Naive thymus-derived CD8-positive, alpha-beta T cell (primary cell): Measurements from ENCODE around the gene KCND1. TPM values are rescaled to one million over a fixed set of nuclear protein-coding genes. Genes with fewer than 3 reads are reported as not detected.

Source experiments
- ATAC-seq, 2 donors: fragments of 150-1000 bp; cut with Tn5 transposase in 1 of 2; sonication (Bioruptor Pico), chemical (Tn5 transposase) in 1 of 2; 1 replicate in 1 of 2; 2 replicates in 1 of 2; pipeline ENCODE4 v1.10.0; 2021; ENCODE audit warnings: mild to moderate bottlenecking in 2 of 2, moderate library complexity in 2 of 2
- POLR2A ChIA-PET: fragments of 350-600 bp; sonication (Branson Sonifier 250); formaldehyde crosslinking; loops from one replicate; lab custom pipeline; 2021; ENCODE audit warnings: antibody characterized with exemption; lab: Charles Lee
- DNase-seq, 10 donors: peaks; one replicate each; pipeline versions ENCODE4 v3.0.0 to v3.0.0-alpha.2; 2020 to 2022
- H3K27ac Mint-ChIP-seq, 10 donors: one replicate each; pipeline ENCODE4 v1.8.0; 2020 to 2022; ENCODE audit warnings: mild to moderate bottlenecking in 10 of 10, mixed read lengths in 10 of 10, moderate library complexity in 4 of 10, inconsistent platforms in 1 of 10
- H3K27me3 Mint-ChIP-seq, 5 donors: one replicate each; pipeline ENCODE4 v1.8.0; 2021 to 2022; ENCODE audit warnings: mixed read lengths in 5 of 5
- H3K36me3 Mint-ChIP-seq, 3 donors: one replicate each; pipeline ENCODE4 v1.8.0; 2020 to 2022; ENCODE audit warnings: mixed read lengths in 3 of 3, mild to moderate bottlenecking in 2 of 3, inconsistent platforms in 1 of 3
- H3K4me1 Mint-ChIP-seq, 4 donors: one replicate each; pipeline ENCODE4 v1.8.0; 2021 to 2022; ENCODE audit warnings: mixed read lengths in 4 of 4
- H3K4me3 Mint-ChIP-seq, 10 donors: one replicate each; pipeline ENCODE4 v1.8.0; 2020 to 2022; ENCODE audit warnings: mild to moderate bottlenecking in 10 of 10, mixed read lengths in 10 of 10, moderate library complexity in 6 of 10, inconsistent platforms in 1 of 10
- H3K9me3 Mint-ChIP-seq, 9 donors: one replicate each; pipeline ENCODE4 v1.8.0; 2020 to 2022; ENCODE audit warnings: mixed read lengths in 9 of 9, mild to moderate bottlenecking in 3 of 9, inconsistent platforms in 1 of 9, moderate library complexity in 1 of 9
- polyA plus RNA-seq, 3 donors: library from polyadenylated mRNA; unstranded; fragments of 300-500 nt; fragmentation: Illumina TruSeq; gene quantifications; one replicate each; pipeline ENCODE4 v1.2.3, GENCODE V29; 2021
- total RNA-seq, 8 experiments: library from RNA in 2 of 8; stranded (reverse) in 2 of 8; gene quantifications; one replicate each; pipeline ENCODE4 v1.2.3 and lab custom pipeline; 2021 to 2026

Gene KCND1
- total and polyA plus RNA-seq, 5 experiments from 2014 or later = 0.06 to 1.7 (median 0.85) TPM; not detected in 1

- H3K4me1 Mint-ChIP-seq = peaks cover 18 to 66% (median 44%) of the 10 kb centered on the region in 4 donors
- H3K36me3 Mint-ChIP-seq = peaks cover 11 to 61% (median 24%) of the 10 kb centered on the region in 3 donors
- peak overlapping the region; percentile 87 to 99 (median 97) for H3K27ac Mint-ChIP-seq
- ATAC-seq (peak; percentile 21 to 25), DNase-seq (peak in 6 of 10 donors; percentile 25 to 71 (median 46))
- H3K27me3 Mint-ChIP-seq = peaks cover 0 to 2% (median 0%) of the 10 kb centered on the region in 5 donors
- no peaks in the 10 kb centered on the region for H3K9me3 Mint-ChIP-seq
- POLR2A ChIA-PET = interaction anchor here (0.6 to 11.5 kb wide), 9 partner anchors 8 to 38 kb away, joined by 3 to 276 read pairs (median 7); partner anchors contain the start of genes OTUD5, PQBP1 and TIMM17B
- peak overlapping the region; percentile 95 to 99 (median 98) for H3K4me3 Mint-ChIP-seq
These were observed 52.2 kb downstream of the KCND1 start for GRCh38 chrX:48919360-48919841.

GRCh38 chrX:48918643-48919340 lies 52.9 kb downstream of the KCND1 start, which contains the start of gene PIM2:
TSS of gene PIM2 (minus strand) at chrX:48919024. CDS start at chrX:48918834, 190 bp downstream.
- POLR2A ChIA-PET = interaction anchor here (0.6 to 11.5 kb wide), 9 partner anchors 8 to 287 kb away, joined by 3 to 276 read pairs (median 7); partner anchors contain the start of genes OTUD5, PQBP1 and TIMM17B
- Mint-ChIP-seq H3K9me3 (no peaks in the 10 kb centered on the region), H3K4me3 (peak within 1 kb of the TSS; percentile 95 to 99 (median 98)), H3K27me3 (peaks cover 0 to 2% (median 0%) of the 10 kb centered on the region in 5 donors), H3K4me1 (peaks cover 14 to 67% (median 45%) of the 10 kb centered on the region in 4 donors), H3K27ac (peak within 1 kb of the TSS; percentile 87 to 99 (median 97)), H3K36me3 (peaks cover 11 to 61% (median 21%) of the 10 kb centered on the region in 3 donors)
- ATAC-seq (peak; percentile 73 to 75), DNase-seq (peak; percentile 84 to 97 (median 91))

- H3K4me1 Mint-ChIP-seq = peaks cover 14 to 70% (median 46%) of the 10 kb centered on the region in 4 donors
- DNase-seq (no peak), ATAC-seq (no peak)
- H3K27me3 Mint-ChIP-seq = peaks cover 0 to 2% (median 0%) of the 10 kb centered on the region in 5 donors
- no peaks in the 10 kb centered on the region for H3K9me3 Mint-ChIP-seq
- POLR2A ChIA-PET = interaction anchor here (1.5 to 11.5 kb wide), 5 partner anchors 13 to 286 kb away, joined by 4 to 276 read pairs (median 14); partner anchors contain the start of genes OTUD5, PQBP1 and TIMM17B
- H3K27ac Mint-ChIP-seq = peak overlapping the region; percentile 87 to 99 (median 97)
- H3K36me3 Mint-ChIP-seq = peaks cover 11 to 62% (median 21%) of the 10 kb centered on the region in 3 donors
- peak overlapping the region; percentile 95 to 99 (median 98) for H3K4me3 Mint-ChIP-seq
These were observed 53.4 kb downstream of the KCND1 start for GRCh38 chrX:48918301-48918642.

GRCh38 chrX:48917139-48918001 lies 54.3 kb downstream of the KCND1 start:
- POLR2A ChIA-PET = interaction anchor here (0.6 to 11.5 kb wide), 12 partner anchors 15 to 286 kb away, joined by 3 to 276 read pairs (median 5); partner anchors contain the start of genes OTUD5, PQBP1 and TIMM17B
- ATAC-seq = peak; percentile 30 to 34
- peak; percentile 70 to 95 (median 89) for DNase-seq
- Mint-ChIP-seq H3K4me3 (peak overlapping the region; percentile 95 to 99 (median 98)), H3K27me3 (peaks cover 0 to 2% (median 0%) of the 10 kb centered on the region in 5 donors), H3K36me3 (peaks cover 11 to 65% (median 18%) of the 10 kb centered on the region in 3 donors), H3K27ac (peak overlapping the region; percentile 87 to 99 (median 97)), H3K4me1 (peaks cover 14 to 69% (median 49%) of the 10 kb centered on the region in 4 donors), H3K9me3 (no peaks in the 10 kb centered on the region)

GRCh38 chrX:48914593-48915493 lies 56.8 kb downstream of the KCND1 start:
- peaks cover 0 to 2% (median 0%) of the 10 kb centered on the region in 9 donors for H3K9me3 Mint-ChIP-seq

GRCh38 chrX:48913605-48914366 lies 57.9 kb downstream of the KCND1 start:
- Mint-ChIP-seq H3K27ac (peak overlapping the region; percentile 35 to 98 (median 66)), H3K36me3 (peaks cover 11 to 67% (median 18%) of the 10 kb centered on the region in 3 donors), H3K9me3 (peaks cover 0 to 2% (median 0%) of the 10 kb centered on the region in 9 donors), H3K4me3 (peak overlapping the region; percentile 53 to 99 (median 98)), H3K27me3 (peaks cover 0 to 2% (median 0%) of the 10 kb centered on the region in 5 donors), H3K4me1 (peaks cover 20 to 65% (median 48%) of the 10 kb centered on the region in 4 donors)
- DNase-seq (no peak), ATAC-seq (no peak)
- POLR2A ChIA-PET = interaction anchor here (0.6 to 7.1 kb wide), 6 partner anchors 11 to 45 kb away, joined by 3 to 91 read pairs (median 12); partner anchors contain the start of genes PQBP1 and TIMM17B

More at GRCh38 chrX:48914593-48915493, 56.8 kb downstream of the KCND1 start:
- ATAC-seq (no peak), DNase-seq (no peak)
- H3K4me3 Mint-ChIP-seq = peak overlapping the region; percentile 95 to 99 (median 98)
- peaks cover 11 to 67% (median 18%) of the 10 kb centered on the region in 3 donors for H3K36me3 Mint-ChIP-seq
- peaks cover 23 to 69% (median 52%) of the 10 kb centered on the region in 4 donors for H3K4me1 Mint-ChIP-seq
- peak overlapping the region in 8 of 10 donors; percentile 35 to 90 (median 66) for H3K27ac Mint-ChIP-seq
- peaks cover 0 to 2% (median 0%) of the 10 kb centered on the region in 5 donors for H3K27me3 Mint-ChIP-seq
- POLR2A ChIA-PET = interaction anchor here (0.6 to 7.1 kb wide), 7 partner anchors 17 to 44 kb away, joined by 3 to 91 read pairs (median 4); partner anchors contain the start of genes PQBP1 and TIMM17B

- Mint-ChIP-seq H3K36me3 (peaks cover 0 to 54% (median 6%) of the 10 kb centered on the region in 3 donors), H3K27ac (peak within 1 kb of the TSS; percentile 88 to 98 (median 96)), H3K9me3 (peaks cover 0 to 2% (median 0%) of the 10 kb centered on the region in 9 donors), H3K4me1 (peaks cover 16 to 59% (median 47%) of the 10 kb centered on the region in 4 donors), H3K27me3 (no peaks in the 10 kb centered on the region), H3K4me3 (peak within 1 kb of the TSS; percentile 89 to 97 (median 94))
- POLR2A ChIA-PET = interaction anchor here (0.6 to 7.1 kb wide), 22 partner anchors 8 to 361 kb away, joined by 3 to 91 read pairs (median 4); partner anchors contain the start of genes HDAC6, OTUD5, PQBP1 and TFE3
- DNase-seq (peak; percentile 72 to 94 (median 90)), ATAC-seq (peak; percentile 79 to 80)
These were observed 60.0 kb downstream of the KCND1 start, which contains the start of gene SLC35A2 for GRCh38 chrX:48911412-48912182. TSS of gene SLC35A2 (minus strand) at chrX:48911646. CDS start at chrX:48911636, 10 bp downstream.
